Activated CD4-positive, CD25-positive, alpha-beta regulatory T cell treated with anti-CD3 and anti-CD28 coated beads, Interleukin-2, amount 50 U/mL, for 24 hours (primary cell): ENCODE data around the gene TLL1.

ENCODE experiments used
- ATAC-seq, 2 donors: fragments of 150-1000 bp; cut with Tn5 transposase; one replicate each; pipeline ENCODE4 v1.10.0; 2021; ENCODE audit warnings: mild to moderate bottlenecking in 1 of 2, moderate library complexity in 1 of 2

Gene TLL1

DNA sequence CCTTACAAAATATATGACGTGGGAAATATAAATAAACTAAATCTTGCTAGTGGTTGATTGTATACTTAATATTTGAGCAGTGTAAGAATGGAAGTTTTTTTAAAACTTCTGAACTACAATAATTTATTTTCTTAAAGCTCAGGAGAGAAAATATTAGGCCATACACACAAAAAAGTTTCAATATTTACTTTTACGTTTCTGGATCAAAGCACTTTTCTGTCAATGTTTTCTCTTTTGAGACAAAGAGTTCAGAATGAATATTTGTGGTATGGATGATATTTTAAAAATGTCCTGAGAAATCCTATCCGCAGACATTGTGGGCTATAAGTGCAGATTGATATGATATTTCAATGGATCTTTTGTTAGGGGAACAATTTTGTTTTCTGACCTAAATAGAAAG, 109.9 kb downstream of the TLL1 start:
- ATAC-seq = no peak

- no peak for ATAC-seq
Measured at GRCh38 chr4:165986956-165987698, 114.1 kb downstream of the TLL1 start.

GRCh38 chr4:165991325-165992180, 118.5 kb downstream of the TLL1 start:
- no peak for ATAC-seq

DNA sequence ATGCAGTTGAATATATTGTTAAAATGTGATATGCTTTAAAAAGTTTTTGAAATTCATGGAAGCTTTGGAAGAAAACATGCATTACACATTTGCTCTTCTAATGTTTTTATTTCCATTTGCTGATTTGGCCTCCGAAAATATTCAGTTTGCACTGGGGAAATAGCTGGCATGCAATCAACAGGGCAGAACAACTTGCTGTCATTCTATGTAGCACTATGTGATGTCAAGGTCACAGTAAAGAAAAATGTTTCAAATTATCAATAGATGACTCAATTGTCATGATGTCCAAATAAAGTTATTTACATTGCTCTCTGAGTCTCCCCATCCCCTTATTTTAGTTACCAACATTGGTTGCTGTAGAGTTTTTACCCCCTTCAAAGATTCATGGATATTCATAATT, 119.2 kb downstream of the TLL1 start:
- no peak for ATAC-seq

GRCh38 chr4:165994701-165995100, 121.7 kb downstream of the TLL1 start:
- no peak for ATAC-seq

DNA sequence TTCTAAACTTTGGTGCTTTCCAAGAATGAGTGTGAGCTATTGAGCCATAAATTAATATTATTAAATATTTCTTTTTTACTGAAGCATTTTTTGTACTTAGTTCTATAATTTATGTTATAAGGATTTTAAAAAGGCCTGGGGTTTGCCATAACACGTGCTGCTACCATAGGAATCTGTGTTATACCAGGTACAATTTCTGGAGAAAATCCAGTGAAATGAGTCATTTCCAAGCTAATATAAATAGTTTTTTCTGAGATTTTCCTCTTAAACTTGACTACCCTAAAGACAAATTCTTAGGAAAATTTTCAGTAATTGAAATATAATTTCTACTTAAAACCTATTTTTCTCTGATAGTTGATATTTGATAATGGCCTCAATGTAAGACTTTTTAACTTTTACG, 130.8 kb downstream of the TLL1 start:
- ATAC-seq = no peak

- no peak for ATAC-seq
Measured at GRCh38 chr4:166006217-166006616, 133.2 kb downstream of the TLL1 start.

- no peak for ATAC-seq
Measured at GRCh38 chr4:166008510-166008909, 135.5 kb downstream of the TLL1 start.

DNA sequence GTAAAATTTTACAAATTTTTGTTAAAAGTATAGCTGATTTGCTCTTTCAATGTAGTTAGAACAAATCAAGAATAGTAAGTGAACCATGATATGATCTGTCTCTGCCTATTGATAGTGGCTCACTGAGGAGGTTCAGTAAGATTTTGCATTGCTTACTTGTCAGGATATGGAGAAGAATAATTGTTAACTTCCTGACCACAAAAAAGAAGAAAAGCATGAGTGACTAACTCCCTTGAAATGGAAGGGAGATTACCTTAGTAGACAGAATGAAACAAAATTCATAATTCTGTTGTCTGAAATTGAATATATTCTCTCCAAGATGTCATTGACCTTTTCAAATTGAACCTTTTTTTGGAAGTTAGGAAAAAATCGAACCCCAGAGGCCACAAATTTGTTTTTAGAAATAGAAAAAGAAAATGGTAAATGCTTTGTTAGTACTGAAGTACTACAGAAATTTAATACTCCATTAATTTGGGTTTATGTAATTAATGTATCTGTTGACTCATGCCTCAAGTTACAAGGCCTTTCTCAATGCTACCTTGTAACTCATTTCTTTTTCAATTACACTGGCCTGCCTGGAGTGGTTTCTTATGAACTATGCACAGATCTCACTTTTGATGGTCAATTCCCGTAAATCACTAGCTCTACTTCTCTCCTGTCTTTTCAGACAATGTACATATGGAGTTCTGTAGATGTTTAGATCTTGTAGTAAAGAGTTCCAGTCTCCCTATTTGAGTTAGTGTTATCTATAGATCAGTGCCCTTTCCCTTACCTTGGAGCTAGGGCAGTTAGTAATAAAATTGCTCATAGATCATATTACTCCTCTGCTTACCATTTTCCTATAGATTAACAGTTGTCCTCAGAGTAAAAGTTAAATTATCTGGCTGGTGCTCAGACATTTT, 139.3 kb downstream of the TLL1 start:
- no peak for ATAC-seq

- ATAC-seq = no peak
Measured at GRCh38 chr4:166014411-166014810, 141.4 kb downstream of the TLL1 start.

GRCh38 chr4:166017804-166018203, 144.8 kb downstream of the TLL1 start:
- no peak for ATAC-seq

- ATAC-seq = no peak
Measured at GRCh38 chr4:166019441-166020220, 146.6 kb downstream of the TLL1 start.

DNA sequence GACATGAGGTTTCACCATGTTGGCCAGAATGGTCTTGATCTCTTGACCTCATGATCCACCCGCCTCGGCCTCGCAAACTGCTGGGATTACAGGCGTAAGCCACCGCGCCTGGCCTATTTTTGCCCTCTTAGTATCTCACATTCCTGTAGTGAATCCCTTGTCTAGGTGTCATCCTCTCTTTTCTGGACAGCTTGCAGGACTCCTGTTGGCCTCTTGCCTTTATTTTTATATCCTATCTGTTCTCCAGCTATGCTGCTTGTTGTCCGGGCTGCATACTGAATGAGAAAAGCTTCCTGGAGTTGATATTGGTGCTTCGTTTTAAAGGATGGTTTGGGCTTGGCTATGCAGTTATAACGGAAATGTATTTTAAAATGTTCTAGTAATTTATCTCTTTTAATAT, 148.6 kb downstream of the TLL1 start:
- no peak for ATAC-seq

DNA sequence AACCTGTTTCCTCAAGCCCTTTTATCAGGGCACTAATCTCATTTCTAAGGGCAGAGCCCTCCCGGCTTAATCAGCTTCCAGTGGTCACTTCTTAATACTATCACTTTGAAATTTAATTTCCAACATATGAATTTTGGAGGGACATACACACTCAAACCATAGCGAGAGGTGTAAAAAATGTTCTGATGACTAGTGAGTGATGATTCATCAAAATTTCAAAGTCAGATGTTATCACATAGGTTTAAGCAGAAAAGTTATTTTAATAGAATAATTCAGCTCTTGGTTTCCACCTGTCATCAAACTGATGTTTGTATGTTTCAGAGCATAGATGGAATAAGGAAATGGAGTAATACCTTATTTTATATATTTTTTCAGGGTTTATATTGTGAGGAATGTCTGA, 161.9 kb downstream of the TLL1 start:
- no peak for ATAC-seq

- ATAC-seq = no peak
Measured at GRCh38 chr4:166039822-166040221, 166.8 kb downstream of the TLL1 start.

DNA sequence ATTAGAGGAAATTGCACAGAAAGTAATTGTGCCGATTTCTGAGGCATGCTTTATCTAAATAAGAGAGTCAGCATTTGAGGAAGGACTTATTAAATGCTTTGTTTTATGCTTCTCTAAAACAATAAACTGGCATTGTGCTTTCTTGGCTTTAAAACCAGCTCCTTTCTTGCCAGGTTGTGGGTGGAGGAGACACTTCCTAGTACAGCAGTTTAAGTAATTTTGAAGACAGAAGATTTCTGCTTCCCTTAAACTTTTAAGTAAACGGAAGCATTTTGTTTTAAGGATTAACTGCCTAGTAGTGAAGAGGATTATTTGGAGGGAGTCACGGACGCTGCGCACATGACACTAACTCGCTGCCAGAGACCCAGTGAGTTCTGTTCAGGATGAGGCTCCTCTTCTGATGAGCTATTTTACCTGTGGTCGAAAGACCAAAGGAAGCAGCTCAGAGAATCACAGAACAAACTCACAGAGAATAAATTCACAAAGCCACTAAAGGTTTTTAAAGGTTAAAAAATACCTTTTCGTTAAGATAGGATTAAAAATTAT, 169.5 kb downstream of the TLL1 start:
- no peak for ATAC-seq

DNA sequence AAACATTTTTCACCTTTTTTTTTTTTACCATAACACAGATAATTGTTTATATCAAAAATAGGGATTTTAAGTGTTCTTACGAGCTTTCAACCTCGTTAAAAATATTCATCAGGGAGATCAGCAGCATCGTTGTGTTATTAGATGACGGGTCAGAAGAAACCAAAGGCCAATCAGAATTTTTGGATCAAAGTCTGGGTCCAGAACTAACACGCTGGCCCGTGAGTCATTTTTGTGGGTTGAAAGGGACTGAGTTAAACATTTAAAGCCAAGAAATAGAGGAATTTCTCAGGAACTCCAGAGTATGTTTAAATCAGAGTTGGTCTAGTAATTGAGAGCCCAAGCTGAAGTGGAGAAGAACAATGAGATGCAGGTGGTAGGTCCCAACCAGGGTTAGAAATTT, 170.8 kb downstream of the TLL1 start:
- no peak for ATAC-seq

- no peak for ATAC-seq
Measured at GRCh38 chr4:166044871-166045270, 171.8 kb downstream of the TLL1 start.

DNA sequence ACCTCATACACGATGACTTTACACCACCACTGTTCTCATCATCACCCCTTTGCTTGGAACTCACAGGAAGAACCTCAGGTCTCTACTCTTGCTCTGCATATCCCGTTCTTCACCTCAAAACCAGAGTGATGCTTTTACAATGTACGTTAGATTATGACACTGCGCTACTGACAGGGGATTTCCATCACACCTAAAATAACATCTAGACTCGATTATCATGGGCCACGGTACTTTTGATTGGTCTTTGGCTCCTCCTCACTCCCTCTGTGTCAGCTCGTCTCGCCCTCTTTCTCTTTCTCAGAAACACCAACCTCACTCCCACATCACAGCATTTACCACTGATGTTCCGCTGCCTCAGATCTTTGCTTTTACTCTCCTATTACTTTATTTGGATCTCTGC, 172.4 kb downstream of the TLL1 start:
- peak; percentile 71 to 84 for ATAC-seq

DNA sequence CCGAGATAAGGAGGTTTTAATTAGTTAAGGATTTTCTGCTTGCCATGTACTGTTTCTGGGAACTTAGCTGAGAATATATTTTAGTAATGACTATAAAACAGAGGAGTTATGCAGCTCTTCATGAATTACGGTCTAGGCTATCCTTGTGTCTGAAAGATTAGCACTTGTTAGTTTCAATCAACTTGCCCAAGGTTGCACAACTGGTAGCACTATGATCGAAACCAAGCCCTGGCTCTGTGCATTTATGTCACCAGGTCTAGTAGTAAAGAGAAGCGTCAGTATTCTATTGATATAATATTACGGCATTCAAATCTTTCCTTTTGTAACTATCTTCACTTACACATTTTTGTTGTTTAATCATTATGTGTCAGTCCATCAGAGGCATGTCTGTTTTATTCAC, 176.0 kb downstream of the TLL1 start:
- no peak for ATAC-seq

DNA sequence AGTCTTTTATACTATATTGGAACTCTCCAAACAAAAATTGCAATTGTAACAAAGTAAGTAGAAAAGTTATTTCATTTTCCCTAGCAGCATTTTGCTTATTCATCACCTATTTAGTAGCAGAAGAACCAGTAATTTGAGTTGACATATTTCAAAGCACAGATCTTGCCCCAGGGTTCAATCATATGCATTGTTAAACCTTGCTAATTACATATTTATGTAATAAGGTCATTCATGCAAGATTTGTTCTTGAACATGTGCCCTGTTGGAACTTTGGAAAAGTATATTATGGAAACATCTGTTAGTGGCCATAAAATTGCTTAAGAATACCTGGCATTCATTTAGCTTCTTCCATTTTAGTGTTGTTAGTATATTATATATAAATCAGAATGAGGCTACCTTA, 191.7 kb downstream of the TLL1 start:
- no peak for ATAC-seq

GRCh38 chr4:166065324-166065723, 192.3 kb downstream of the TLL1 start:
- ATAC-seq = no peak
